HG03064 (cell line): Measurements from ENCODE around the gene HNRNPF.

Experiments
- ATAC-seq: cut with Tn5 transposase; IDR thresholded peaks from one replicate; pipeline ENCODE4 v1.9.1; 2021; ENCODE audit warnings: low read depth; ENCODE audit not compliant: unreplicated experiment

HNRNPF gene

GRCh38 chr10:43380610-43381222 is 28.3 kb downstream of the HNRNPF start:
- no peak for ATAC-seq

DNA sequence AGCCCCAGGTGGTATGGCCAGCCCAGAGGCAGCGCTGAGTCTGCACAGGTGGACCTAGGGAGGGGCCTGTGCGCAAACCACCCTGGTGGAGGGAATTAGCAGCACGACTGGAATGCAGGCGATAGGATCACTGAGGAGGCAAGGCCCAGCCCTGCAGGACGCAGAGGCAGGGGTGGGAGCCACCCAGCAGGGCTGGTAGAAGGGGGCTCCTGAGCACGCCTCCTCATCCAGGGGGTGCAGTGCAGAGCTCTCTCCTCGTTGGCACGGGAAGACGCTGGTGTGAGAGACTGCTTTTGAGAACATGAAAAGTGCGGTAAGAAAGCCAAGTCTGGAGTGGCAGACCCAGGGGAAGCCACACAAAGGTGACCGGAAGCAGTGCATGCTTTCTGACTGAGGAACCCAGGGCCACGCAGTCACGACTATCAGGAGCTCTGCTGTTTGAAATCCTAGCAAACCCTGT is 31.5 kb downstream of the HNRNPF start:
- ATAC-seq, result no peak

- no peak for ATAC-seq
Measured at GRCh38 chr10:43376828-43377423, 32.1 kb downstream of the HNRNPF start.

- ATAC-seq, result no peak
Measured at GRCh38 chr10:43376046-43376635, 32.8 kb downstream of the HNRNPF start.

DNA sequence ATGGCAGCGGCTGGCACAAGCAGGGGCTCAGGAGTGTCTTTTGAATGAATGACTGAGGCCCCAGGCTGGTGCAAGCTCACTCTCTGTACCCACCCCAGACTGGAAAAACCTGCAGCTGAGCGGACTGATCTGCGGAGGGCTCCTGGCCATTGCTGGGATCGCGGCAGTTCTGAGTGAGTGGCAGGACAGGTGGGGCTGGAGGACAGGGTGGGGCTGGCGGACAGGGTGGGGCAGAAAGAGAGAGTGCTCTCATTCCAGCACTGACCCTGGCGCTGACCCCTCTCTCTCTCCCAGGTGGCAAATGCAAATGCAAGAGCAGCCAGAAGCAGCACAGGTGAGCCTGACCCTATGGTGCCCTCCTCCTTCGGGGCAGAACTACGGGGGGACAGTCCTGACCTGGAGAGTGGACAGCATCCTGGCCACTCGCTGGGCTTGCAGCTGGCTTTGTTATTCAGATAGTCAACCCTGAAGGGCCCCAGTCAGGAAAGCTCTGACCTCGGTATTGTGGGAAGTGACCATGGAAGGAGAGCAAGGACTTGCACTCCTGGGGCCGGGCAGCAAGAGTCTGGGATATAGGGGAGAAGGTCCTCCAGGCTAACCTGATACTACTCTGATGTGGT is 33.5 kb downstream of the HNRNPF start:
- no peak for ATAC-seq

GRCh38 chr10:43374194-43374593 is 34.8 kb downstream of the HNRNPF start:
- no peak for ATAC-seq

DNA sequence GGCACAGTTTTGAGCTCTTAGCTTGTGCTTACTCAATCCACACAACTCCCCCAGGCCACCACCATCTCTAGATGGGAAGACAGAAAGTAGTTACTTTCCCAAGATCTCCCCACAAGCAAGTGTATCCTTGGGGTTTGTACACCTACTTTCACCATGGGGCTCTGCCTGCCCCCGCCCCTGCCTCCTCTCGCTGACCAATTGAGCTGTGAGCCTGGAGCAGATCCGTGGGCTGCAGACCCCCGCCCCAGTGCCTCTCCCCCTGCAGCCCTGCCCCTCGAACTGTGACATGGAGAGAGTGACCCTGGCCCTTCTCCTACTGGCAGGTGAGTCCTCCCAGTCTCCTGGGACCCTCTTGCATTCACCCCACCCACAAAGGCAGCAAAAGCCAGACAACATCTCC is 35.5 kb downstream of the HNRNPF start:
- no peak for ATAC-seq

DNA sequence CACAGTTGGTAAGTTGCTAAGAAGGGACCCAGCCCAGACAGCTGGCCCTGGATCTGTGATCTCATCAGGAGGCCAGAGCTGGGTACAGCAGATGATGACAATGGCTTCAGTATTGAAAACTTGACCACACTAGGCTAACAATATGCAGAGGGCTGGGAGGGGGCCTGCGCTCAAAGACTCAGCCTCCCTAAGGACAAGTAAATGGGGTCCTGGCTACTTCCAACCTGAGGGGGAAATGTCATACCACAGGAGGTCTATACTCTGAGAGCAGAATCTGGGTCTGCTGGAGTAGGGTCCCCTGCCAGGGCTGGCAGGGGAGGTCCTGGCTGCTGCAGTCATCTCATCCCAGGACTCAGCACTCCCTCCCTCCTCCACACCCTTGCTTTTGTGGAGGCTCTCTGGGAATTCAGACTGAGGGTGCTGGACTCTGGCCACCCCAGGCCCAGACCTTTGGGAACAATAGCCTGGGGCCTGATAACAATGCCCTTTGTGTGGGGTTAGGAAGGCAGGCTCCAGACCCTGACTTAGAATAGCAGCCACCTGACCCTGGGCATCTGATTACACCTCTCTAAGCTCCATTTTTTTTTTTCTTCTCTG is 36.1 kb downstream of the HNRNPF start:
- ATAC-seq, result no peak

DNA sequence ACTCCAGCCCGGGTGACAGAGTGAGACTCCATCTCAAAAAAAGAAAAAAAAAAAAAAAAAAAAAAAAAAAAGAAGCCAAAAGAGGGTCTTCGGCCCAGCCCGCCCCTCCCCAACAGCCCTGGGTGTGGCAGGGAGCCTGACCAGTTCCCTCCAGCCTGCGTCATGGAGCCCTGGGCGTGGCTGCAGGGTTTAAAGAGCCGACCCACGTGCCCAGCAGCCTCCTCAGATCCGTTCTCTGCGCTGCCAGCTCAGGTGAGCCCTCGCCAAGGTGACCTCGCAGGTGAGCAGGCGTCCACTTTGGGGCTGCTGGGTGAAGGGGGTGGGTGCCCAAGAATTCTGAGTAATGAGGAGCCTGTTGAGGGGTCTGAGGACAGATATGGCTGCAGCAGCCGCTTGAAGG is 37.6 kb downstream of the HNRNPF start, which contains the start of gene FXYD4:
FXYD4 (plus strand) TSS at position 219 of the 400 bp plus-strand sequence. CDS start 2,111 bp downstream, outside the sequence.
- no peak for ATAC-seq

GRCh38 chr10:43370671-43371215 is 38.2 kb downstream of the HNRNPF start:
- ATAC-seq, result no peak

DNA sequence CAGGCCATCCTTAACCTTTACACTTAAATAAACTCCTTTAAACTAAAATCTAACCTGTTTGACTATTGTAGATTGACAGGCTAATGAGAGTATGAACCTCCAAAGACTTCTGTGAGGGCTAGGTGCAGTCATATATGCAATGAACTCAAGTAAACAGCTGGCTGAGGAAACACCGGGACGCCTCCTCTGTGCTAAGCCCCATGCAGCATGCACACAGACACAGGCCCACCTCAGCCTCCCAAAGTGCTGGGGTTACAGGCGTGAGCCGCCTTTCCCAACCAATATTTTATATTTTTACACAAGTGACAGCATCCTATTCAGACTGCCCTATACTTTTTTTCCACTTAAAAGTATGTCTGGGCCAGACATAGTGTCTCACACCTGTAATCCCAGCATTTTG is 39.1 kb downstream of the HNRNPF start:
- ATAC-seq, result no peak

- ATAC-seq, result no peak
Measured at GRCh38 chr10:43365001-43365400, 44.0 kb downstream of the HNRNPF start.

DNA sequence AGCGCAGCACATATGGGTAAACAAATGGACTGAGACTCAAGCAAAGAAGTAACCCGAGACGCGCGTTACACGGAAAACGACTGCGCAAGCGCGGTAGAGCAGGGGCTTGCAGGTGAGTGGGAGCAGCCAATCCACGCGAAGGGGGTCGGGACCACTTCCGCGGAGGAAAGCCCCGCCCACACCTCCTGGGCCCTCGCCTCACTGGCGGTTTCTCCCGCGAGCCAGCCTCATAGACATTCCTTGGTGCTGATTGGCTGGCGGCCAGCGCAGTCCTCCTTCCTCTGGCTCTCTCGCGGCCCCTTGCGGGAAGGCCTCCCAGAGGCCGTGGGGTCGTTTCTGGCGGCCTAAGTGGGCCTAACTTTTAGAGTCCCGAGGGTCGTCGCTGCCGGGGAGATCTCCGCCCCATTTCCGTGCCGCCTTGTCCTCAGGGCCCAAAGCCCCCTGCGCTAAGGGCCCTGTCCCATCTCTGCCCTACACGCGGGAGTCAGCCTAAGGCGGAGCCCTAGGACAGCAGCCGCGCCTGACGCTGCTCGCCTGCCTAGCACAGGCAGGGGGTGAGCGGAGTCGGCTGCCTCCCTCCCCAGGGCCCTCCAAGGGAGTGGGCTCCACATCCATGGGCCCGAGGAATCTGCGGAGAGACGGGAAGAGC is 46.7 kb downstream of the HNRNPF start:
- ATAC-seq, result peak; percentile 98

DNA sequence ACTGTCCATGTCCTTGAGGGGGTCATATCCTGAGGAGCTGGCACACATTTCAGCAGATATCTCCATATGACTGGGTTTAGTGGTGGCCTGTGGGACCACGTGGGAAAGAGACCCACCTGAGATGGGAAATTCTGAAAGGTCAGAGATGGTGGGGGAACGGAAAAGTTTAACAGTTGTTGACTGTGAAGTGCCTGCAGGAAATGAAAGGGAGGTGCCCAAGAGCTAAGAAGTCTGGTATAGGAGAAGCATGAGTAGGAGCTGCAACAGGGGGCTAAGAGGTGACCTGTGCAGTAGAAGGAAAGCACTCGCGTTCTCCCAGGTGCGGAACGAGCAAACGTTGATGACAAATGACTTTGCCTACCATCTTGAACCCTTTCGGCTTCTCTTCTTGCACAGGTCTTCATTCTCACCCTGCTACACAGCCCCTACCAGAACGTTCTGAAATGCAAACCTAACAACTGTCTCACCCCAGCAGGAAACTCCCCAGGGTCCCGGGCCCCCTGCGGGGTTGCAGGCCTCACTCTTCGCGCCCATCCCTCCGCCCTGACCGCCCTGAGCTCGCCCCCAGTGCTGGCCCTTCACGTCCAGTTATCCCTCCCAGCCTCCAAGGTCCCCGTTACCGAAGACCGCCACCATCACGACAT is 47.3 kb downstream of the HNRNPF start:
- ATAC-seq, result no peak

DNA sequence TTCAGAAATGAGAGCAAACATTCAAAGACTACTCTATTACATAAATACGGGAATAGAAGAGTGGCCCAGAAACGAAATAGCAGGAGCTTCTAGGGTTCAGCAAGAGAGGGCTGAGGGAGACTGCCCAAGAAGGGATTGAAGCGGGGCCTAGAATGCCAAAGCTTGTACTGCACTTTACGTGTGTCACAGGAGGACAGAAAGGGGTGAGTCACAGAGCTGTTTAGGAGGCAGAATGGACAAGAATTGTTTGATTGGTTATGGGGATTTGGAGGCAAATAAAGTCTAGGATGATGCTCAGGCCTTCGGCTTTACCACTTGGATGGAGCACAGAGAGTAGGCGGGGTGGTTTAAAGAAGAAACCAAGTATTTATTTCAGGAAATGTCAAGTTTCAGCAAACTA is 48.9 kb downstream of the HNRNPF start:
- ATAC-seq, result no peak

- no peak for ATAC-seq
Measured at GRCh38 chr10:43355749-43356371, 53.1 kb downstream of the HNRNPF start.

DNA sequence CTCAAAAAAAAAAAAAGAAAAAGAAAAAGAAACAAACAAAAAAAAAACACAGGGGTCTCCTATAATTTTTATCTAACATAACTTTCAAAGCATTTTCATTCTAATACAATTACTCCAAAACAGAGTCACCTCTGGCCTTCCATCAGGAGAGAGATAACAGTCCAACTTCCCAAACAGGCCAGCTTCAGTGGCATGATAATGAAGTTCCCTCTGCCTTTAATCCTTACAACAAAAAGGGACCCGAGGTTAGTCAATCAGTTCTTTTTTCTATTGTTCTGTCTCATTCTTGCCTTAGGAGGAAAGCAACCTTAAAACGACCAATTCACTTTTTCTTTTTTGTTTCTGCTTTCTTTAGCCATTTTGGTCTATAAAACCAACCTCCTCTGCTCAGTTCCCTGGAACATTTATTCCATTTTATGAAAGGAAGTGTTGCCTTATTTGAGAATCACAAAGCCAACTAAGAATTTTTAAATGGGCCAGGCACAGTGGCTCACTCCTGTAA is 54.1 kb downstream of the HNRNPF start:
- no peak for ATAC-seq

DNA sequence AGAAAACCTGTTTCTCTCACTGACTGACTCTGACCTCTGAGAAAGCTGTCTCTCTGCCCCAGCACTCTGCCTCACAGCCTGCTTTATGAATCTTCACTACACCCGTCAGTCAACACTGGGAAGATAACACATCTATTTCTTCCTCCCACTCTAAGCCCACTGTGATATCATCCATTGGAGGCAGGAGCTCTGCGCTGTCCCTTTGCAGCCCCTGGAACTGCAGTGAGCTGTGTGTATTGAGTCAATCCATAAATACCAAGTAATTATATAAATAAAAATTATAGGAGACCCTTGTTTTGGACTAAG is 54.7 kb downstream of the HNRNPF start:
- ATAC-seq, result no peak

DNA sequence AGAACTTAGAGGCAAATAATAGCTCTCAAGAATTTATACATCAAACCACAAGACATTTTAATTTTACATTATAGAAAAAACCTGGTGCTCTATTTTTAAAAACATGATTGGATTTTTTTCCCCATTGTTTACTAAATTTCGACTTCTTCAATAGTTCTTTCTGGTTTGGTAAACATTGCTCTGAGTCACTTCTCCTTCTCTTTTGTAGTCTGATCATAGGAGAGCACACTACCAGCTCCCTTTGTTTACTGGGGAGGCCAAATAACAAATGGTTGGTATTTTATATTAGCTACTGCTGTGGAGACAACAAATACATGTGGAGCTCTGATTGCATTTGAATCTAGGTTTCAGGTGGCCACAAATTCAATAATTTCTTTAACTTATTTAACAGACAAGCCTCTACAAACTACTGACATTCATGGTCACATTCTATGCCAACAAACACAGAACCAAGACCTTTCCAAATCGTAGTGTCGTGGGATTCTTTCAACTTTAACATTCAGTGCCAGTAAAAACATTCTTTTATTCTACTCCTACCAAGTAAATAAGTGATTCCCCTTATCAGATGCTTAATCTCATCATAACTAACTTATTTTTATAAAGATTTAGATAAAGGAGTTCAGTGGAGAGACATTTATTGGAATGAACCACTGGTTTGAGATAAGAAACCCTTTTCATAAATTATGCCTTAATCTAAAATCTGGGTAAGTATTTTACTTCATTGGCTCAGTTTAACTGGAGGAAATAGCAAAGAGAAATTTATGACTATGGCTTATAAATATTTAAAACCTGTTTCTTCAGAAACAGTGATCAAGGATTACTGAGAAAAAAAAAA is 55.3 kb downstream of the HNRNPF start:
- ATAC-seq, result no peak
